Tibial nerve (tissue), 3 donors: ENCODE results near the gene HOXB5.

Experiments used
- CTCF ChIP-seq, 5 experiments: fragments of 200-600 bp in 3 of 5; fragments of 450-650 bp in 2 of 5; sonication (generic) in 3 of 5; IDR thresholded peaks; one replicate each; pipeline ENCODE4 v1.5.1; 2016 to 2019; ENCODE audit warnings: antibody characterized with exemption in 5 of 5, mild to moderate bottlenecking in 3 of 5, moderate library complexity in 2 of 5
- POLR2A ChIP-seq, 2 donors: fragments of 450-650 bp; IDR thresholded peaks; one replicate each; pipeline ENCODE4 v1.6.1; 2017; ENCODE audit warnings: antibody characterized with exemption in 2 of 2, mild to moderate bottlenecking in 2 of 2, moderate library complexity in 2 of 2

- TF ChIP-seq CTCF (IDR thresholded peaks at IDR 0.05) (no peak), POLR2A (IDR thresholded peaks at IDR 0.05) (no peak)
Measured at GRCh38 chr17:48543854-48544348, 49.7 kb downstream of the HOXB5 start.
